Karpas-422 (cell line): ENCODE data around the gene FOXN4. TPM values are rescaled to one million over a fixed set of nuclear protein-coding genes. Genes with fewer than 3 reads are reported as not detected.

Experiments
- DNase-seq: peaks from one replicate; pipeline ENCODE4 v3.0.0-alpha.2; 2015
- H2AFZ ChIP-seq: fragments of 200-600 bp; sonication (generic); 2 replicates; pipeline ENCODE4 v1.6.1; 2014; ENCODE audit warnings: antibody characterized with exemption, low read length, mixed read lengths
- H3K27ac ChIP-seq: fragments of 200-600 bp; sonication (generic); 2 replicates; pipeline ENCODE4 v1.5.1; 2014; ENCODE audit warnings: mild to moderate bottlenecking, low read length, moderate library complexity
- H3K27me3 ChIP-seq: fragments of 200-600 bp; sonication (generic); 2 replicates; pipeline ENCODE4 v1.6.1; 2014; ENCODE audit warnings: low read length, mixed read lengths
- H3K36me3 ChIP-seq: fragments of 200-600 bp; sonication (generic); 2 replicates; pipeline ENCODE4 v1.6.1; 2014; ENCODE audit warnings: low read length, mixed read lengths; ENCODE audit not compliant: insufficient read depth
- H3K4me1 ChIP-seq: fragments of 200-600 bp; sonication (generic); 2 replicates; pipeline ENCODE4 v1.6.1; 2014; ENCODE audit warnings: mild to moderate bottlenecking, low read length, mixed read lengths
- H3K4me2 ChIP-seq: fragments of 200-600 bp; sonication (generic); 2 replicates; pipeline ENCODE4 v1.6.1; 2014; ENCODE audit warnings: low read length, low read depth, mild to moderate bottlenecking; ENCODE audit not compliant: poor library complexity, severe bottlenecking
- H3K4me3 ChIP-seq: fragments of 200-600 bp; sonication (generic); 2 replicates; pipeline ENCODE4 v1.5.1; 2014; ENCODE audit warnings: mild to moderate bottlenecking, antibody characterized with exemption, low read length, mixed read lengths
- H3K79me2 ChIP-seq: fragments of 200-600 bp; sonication (generic); 2 replicates; pipeline ENCODE4 v1.6.1; 2014; ENCODE audit warnings: mild to moderate bottlenecking, low read length, mixed read lengths
- H3K9ac ChIP-seq: fragments of 200-600 bp; sonication (generic); 2 replicates; pipeline ENCODE4 v1.6.0; 2014; ENCODE audit warnings: low read length
- H3K9me2 ChIP-seq: fragments of 200-600 bp; sonication (generic), shearing (Covaris generic); replicated peaks from 2 replicates; pipeline ENCODE4 v1.6.0; 2014; ENCODE audit warnings: mild to moderate bottlenecking, low read length, moderate library complexity; ENCODE audit not compliant: insufficient read depth
- H3K9me3 ChIP-seq: fragments of 300-700, 200-600 bp; sonication (generic); 2 replicates; pipeline ENCODE4 v1.6.1; 2014; ENCODE audit warnings: low read length, mixed read lengths
- H4K20me1 ChIP-seq: fragments of 200-600 bp; sonication (generic); 2 replicates; pipeline ENCODE4 v1.6.1; 2014; ENCODE audit warnings: mild to moderate bottlenecking, antibody characterized with exemption, low read length, low read depth; ENCODE audit not compliant: insufficient read depth
- total RNA-seq: library from RNA; depleted of rRNA; stranded (reverse); fragments of >200 nt; shearing (Covaris generic); gene quantifications from 2 replicates; pipeline ENCODE4 v1.2.3, GENCODE V29; 2014; ENCODE audit warnings: low replicate concordance

Gene FOXN4
- total RNA-seq, 1 experiment from 2014 or later, result not detected

DNA sequence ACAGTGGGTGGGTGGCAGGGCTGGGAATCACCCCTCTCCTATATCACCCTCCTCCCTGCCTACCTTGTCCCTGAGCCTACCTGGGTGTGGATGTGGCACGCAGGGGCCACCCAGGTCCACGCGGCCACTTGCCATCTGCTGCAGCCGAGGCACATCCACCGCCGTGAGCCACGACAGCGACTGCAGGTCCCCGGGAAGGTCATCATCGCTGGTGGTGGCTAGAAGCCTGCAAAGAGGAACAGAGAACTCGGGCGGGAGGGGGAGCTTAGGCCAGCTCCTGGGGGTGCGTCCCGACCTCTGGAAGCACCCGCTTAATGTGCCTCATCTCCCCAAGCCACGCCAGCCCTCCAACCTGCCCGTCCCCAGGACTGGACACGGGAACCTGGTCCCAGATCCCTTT lies 19.0 kb downstream of the FOXN4 start:
- H3K27me3 ChIP-seq, result no peaks in the 10 kb centered on the region
- DNase-seq, result no peak

DNA sequence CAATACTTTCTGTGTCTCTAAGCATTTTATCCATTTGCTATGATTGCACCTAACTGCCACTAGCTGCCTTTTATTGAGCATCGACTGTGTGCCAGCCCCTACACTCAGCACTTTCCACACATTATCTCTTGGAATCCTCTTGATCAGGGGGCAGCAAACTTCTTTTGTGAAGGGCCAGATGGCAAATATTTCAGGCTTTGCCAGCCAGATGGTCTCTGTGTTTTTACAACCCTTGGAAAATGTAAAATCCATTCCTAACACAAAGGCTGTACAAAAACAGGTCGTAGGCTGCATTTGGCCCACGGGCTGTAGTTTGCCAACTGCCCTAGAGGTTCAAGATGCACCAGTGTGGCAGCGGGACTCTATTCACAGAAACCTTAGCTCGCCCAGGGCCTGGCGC lies 19.5 kb downstream of the FOXN4 start:
- Histone ChIP-seq H3K4me2 (no peak overlapping the region), H3K9me2 (no peaks in the 10 kb centered on the region), H2AFZ (no peak overlapping the region), H3K27ac (no peak overlapping the region), H3K4me3 (no peak overlapping the region), H4K20me1 (no peaks in the 10 kb centered on the region), H3K27me3 (no peaks in the 10 kb centered on the region), H3K79me2 (no peaks in the 10 kb centered on the region), H3K9me3 (no peaks in the 10 kb centered on the region), H3K9ac (no peak overlapping the region), H3K4me1 (no peaks in the 10 kb centered on the region), H3K36me3 (no peaks in the 10 kb centered on the region)
- DNase-seq, result no peak

More for the DNA sequence above, 19.0 kb downstream of the FOXN4 start:
- no peaks in the 10 kb centered on the region for H3K79me2 ChIP-seq
- no peak overlapping the region for H3K4me2 ChIP-seq
- no peaks in the 10 kb centered on the region for H3K36me3 ChIP-seq
- H3K9me2 ChIP-seq, result no peaks in the 10 kb centered on the region
- no peak overlapping the region for H3K27ac ChIP-seq
- H3K4me1 ChIP-seq, result no peaks in the 10 kb centered on the region
- no peaks in the 10 kb centered on the region for H4K20me1 ChIP-seq
- H3K9ac ChIP-seq, result no peak overlapping the region
- no peak overlapping the region for H2AFZ ChIP-seq
- no peak overlapping the region for H3K4me3 ChIP-seq
- H3K9me3 ChIP-seq, result no peaks in the 10 kb centered on the region

DNA sequence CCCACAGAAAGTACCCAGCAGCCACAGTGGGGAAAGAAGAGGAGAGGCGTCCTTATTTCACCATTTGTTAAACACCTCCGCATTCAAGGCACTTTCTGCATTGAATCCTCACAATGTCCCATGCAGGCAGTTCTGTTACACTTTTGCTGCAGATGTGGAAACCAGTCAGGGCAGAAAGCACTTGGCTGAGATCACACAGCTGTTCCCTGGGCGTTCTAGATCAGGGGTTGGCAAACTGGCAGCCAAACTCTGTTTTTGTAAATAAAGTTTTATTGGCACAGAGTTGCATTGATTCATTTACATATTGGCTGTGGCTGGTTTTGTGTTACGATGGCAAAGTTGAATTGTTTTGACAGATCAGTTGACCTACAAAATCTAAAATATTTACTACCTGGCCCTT lies 20.1 kb downstream of the FOXN4 start:
- no peaks in the 10 kb centered on the region for H3K9me3 ChIP-seq
- H3K9me2 ChIP-seq, result no peaks in the 10 kb centered on the region
- H3K27ac ChIP-seq, result no peak overlapping the region
- no peaks in the 10 kb centered on the region for H3K27me3 ChIP-seq
- DNase-seq, result no peak
- H3K4me1 ChIP-seq, result no peaks in the 10 kb centered on the region
- H3K4me3 ChIP-seq, result no peak overlapping the region
- H3K79me2 ChIP-seq, result no peaks in the 10 kb centered on the region
- no peak overlapping the region for H3K4me2 ChIP-seq
- H2AFZ ChIP-seq, result no peak overlapping the region
- no peak overlapping the region for H3K9ac ChIP-seq
- H3K36me3 ChIP-seq, result no peaks in the 10 kb centered on the region
- no peaks in the 10 kb centered on the region for H4K20me1 ChIP-seq

DNA sequence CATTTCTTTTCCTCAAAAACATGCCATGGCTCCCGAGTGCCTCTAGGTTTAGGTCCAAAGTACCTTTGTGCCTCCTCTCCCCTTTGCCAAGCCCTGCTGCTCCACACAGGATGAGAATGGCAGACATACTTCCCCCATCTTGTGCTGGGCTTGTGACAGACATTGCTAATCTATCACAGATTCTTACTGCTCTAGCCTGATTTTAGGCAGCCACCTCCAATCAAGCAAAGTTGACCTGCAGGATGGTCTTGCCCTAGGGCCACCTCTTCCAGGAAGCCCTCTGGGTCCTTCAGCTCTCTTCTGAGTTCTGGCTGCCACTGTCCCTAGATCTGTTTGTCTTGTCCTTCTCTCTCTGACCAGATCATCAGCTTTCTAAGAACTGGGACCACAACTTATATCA lies 20.5 kb downstream of the FOXN4 start:
- Histone ChIP-seq H4K20me1 (no peaks in the 10 kb centered on the region), H3K36me3 (no peaks in the 10 kb centered on the region), H3K9me2 (no peaks in the 10 kb centered on the region), H3K4me1 (no peaks in the 10 kb centered on the region), H3K4me3 (no peak overlapping the region), H3K79me2 (no peaks in the 10 kb centered on the region), H3K4me2 (no peak overlapping the region), H3K9ac (no peak overlapping the region), H3K27ac (no peak overlapping the region), H3K9me3 (no peaks in the 10 kb centered on the region), H2AFZ (no peak overlapping the region), H3K27me3 (no peaks in the 10 kb centered on the region)
- peak; percentile 54 for DNase-seq

DNA sequence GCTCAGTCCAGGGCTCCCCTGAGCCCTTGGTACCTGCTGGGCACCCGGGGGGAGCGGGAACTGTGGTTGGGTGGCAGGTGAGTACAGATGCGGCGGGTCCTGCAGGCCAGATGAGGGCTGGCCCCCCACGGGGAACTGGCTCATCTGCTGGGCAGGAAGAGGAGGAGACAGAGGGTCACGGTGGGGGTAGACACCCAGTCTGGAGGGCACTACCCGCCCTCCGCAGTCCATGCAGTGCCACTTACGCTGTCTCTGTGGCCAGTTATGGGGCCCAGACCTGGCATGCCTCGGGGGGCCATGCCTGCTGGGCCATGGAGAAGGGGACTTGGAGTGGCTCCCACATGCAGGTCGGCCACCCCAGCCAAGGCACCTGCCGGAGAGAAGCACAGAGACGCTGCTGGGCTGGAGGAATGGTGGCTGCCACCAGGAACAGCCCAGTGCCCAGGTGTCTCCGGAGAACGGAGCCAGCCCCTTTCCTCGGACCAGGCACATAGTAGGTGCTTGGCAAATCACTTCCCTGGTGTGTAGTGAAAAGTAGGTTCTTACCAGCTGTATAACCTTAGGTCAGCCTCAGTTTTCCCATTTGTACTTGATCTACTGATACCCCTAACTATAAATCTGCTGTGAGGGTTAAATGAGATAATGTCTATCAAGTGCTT lies 21.1 kb downstream of the FOXN4 start:
- H3K9me3 ChIP-seq, result no peaks in the 10 kb centered on the region
- no peaks in the 10 kb centered on the region for H3K4me1 ChIP-seq
- no peak overlapping the region for H2AFZ ChIP-seq
- H3K4me2 ChIP-seq, result no peak overlapping the region
- no peak for DNase-seq
- H3K4me3 ChIP-seq, result no peak overlapping the region
- H3K79me2 ChIP-seq, result no peaks in the 10 kb centered on the region
- H3K9me2 ChIP-seq, result no peaks in the 10 kb centered on the region
- H4K20me1 ChIP-seq, result no peaks in the 10 kb centered on the region
- no peak overlapping the region for H3K9ac ChIP-seq
- no peaks in the 10 kb centered on the region for H3K27me3 ChIP-seq
- H3K27ac ChIP-seq, result no peak overlapping the region
- H3K36me3 ChIP-seq, result no peaks in the 10 kb centered on the region

DNA sequence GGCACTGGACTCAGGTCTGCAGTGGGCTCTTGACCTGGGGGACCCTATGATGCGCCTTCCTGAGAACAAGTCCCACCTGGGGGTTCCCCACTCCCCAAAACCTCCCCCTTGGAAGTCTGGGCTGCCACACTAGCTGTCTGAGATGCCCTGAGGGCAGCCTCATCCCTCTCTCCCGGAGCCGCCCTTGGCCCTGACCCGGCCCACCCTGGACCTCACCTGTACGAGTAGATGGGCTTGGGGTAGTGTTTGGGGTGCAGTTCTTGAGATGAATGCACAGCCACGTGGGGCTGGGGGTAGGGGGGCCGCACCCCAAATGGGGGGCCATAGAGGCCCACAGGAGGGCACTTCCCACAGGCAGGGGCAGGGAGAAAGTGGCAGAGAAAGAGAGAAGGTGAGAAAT lies 21.9 kb downstream of the FOXN4 start:
- H3K9me2 ChIP-seq, result no peaks in the 10 kb centered on the region
- H3K9ac ChIP-seq, result no peak overlapping the region
- H3K79me2 ChIP-seq, result no peaks in the 10 kb centered on the region
- H3K4me3 ChIP-seq, result no peak overlapping the region
- H3K36me3 ChIP-seq, result no peaks in the 10 kb centered on the region
- no peaks in the 10 kb centered on the region for H3K9me3 ChIP-seq
- H3K4me2 ChIP-seq, result no peak overlapping the region
- no peak overlapping the region for H3K27ac ChIP-seq
- H2AFZ ChIP-seq, result no peak overlapping the region
- DNase-seq, result no peak
- H3K4me1 ChIP-seq, result no peaks in the 10 kb centered on the region
- H3K27me3 ChIP-seq, result no peaks in the 10 kb centered on the region
- H4K20me1 ChIP-seq, result no peaks in the 10 kb centered on the region

DNA sequence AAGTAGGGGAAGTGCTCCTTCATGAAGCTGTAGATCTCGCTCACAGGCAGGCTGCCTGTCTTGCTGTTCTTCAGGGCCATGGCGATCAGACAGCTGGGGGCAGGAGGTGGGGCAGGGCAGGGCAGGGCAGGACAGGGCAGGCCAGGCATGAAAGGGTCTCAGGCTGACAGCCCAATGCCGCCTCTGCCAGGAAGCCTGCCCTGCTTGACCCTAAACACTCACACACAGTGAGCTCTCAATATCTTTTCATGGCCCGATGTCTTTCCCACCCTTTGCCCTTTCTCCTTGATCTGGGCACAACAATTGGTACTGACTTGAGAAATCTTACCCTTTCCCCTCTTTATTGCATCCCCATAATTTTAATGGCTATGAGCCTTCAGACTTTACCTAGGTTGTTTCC lies 22.4 kb downstream of the FOXN4 start:
- Histone ChIP-seq H3K79me2 (no peaks in the 10 kb centered on the region), H3K9me2 (no peaks in the 10 kb centered on the region)
- no peak for DNase-seq

DNA sequence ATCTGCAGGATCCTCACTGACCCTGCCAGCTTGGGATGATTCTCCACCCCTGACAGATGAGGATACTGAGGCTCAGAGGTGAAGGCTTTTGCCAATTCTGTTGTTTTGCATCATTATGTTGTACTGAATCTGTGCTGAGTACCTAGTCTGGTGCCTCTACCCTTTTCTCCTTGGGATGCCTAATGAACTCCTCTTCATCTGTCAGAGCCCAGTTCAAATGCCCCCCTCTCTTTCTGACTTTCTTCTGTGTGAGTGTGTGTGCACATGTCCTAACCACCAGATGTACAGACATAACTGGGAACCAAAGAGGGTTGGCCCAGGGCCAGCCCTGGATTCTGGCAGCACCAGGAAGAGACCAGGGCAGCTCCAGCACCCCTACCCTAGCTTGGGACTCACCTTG lies 22.8 kb downstream of the FOXN4 start:
- H2AFZ ChIP-seq, result no peak overlapping the region
- DNase-seq, result no peak
- H3K4me1 ChIP-seq, result no peaks in the 10 kb centered on the region
- H3K9me3 ChIP-seq, result no peaks in the 10 kb centered on the region
- H3K4me2 ChIP-seq, result no peak overlapping the region
- no peaks in the 10 kb centered on the region for H3K27me3 ChIP-seq
- no peak overlapping the region for H3K4me3 ChIP-seq
- H3K9me2 ChIP-seq, result no peaks in the 10 kb centered on the region
- no peak overlapping the region for H3K9ac ChIP-seq
- H3K79me2 ChIP-seq, result no peaks in the 10 kb centered on the region
- H3K27ac ChIP-seq, result no peak overlapping the region
- H4K20me1 ChIP-seq, result no peaks in the 10 kb centered on the region
- no peaks in the 10 kb centered on the region for H3K36me3 ChIP-seq

More for the DNA sequence above, 22.4 kb downstream of the FOXN4 start:
- Histone ChIP-seq H3K4me2 (no peak overlapping the region), H3K4me1 (no peaks in the 10 kb centered on the region), H3K36me3 (no peaks in the 10 kb centered on the region), H3K9ac (no peak overlapping the region), H2AFZ (no peak overlapping the region), H3K27ac (no peak overlapping the region), H4K20me1 (no peaks in the 10 kb centered on the region), H3K27me3 (no peaks in the 10 kb centered on the region), H3K9me3 (no peaks in the 10 kb centered on the region), H3K4me3 (no peak overlapping the region)

DNA sequence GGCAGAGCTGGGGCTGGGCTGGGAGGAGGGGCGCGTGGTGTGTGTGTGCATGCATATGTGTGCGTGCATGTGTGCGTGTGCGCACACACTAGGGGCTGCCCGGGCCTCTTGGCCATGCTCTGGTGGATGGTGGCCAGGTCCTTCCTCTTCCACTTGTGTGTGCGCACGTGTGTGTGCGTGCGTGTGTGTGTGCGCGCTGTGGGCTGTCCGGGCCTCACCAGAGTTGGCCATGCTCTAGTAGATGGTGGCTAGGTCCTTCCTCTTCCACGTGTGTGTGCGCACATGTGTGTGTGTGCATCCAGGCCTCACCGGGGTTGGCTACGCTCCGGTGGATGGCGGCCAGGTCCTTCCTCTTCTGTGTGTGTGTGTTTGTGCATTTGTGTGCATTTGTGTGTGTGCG lies 24.7 kb downstream of the FOXN4 start:
- Histone ChIP-seq H3K27me3 (no peaks in the 10 kb centered on the region), H4K20me1 (no peaks in the 10 kb centered on the region), H3K9me2 (no peaks in the 10 kb centered on the region), H3K4me3 (no peak overlapping the region), H2AFZ (no peak overlapping the region), H3K27ac (no peak overlapping the region), H3K4me2 (no peak overlapping the region), H3K9ac (no peak overlapping the region), H3K9me3 (no peaks in the 10 kb centered on the region), H3K4me1 (no peaks in the 10 kb centered on the region), H3K36me3 (no peaks in the 10 kb centered on the region), H3K79me2 (no peaks in the 10 kb centered on the region)
- DNase-seq, result no peak
